Renal cortical epithelial cell (primary cell): Measurements from ENCODE around the gene EXOC1. TPM values are rescaled to one million over a fixed set of nuclear protein-coding genes. Genes with fewer than 3 reads are reported as not detected.

ENCODE experiments used
- DNase-seq: peaks from one replicate; pipeline ENCODE4 v3.0.0-alpha.2; 2011; ENCODE audit warnings: low read depth
- total RNA-seq: library from RNA; depleted of rRNA; stranded (reverse); fragments of >200 nt; gene quantifications from 2 replicates; pipeline ENCODE4 v1.2.3, GENCODE V29; 2014

The EXOC1 gene
- total RNA-seq, 1 donor from 2014 or later: 62.6 TPM

GRCh38 chr4:55851885-55852284 lies 1.6 kb upstream of the EXOC1 start:
- DNase-seq: peak; percentile 23

GRCh38 chr4:55854129-55854528 lies 681 bp downstream of the EXOC1 start:
- no peak for DNase-seq

DNA sequence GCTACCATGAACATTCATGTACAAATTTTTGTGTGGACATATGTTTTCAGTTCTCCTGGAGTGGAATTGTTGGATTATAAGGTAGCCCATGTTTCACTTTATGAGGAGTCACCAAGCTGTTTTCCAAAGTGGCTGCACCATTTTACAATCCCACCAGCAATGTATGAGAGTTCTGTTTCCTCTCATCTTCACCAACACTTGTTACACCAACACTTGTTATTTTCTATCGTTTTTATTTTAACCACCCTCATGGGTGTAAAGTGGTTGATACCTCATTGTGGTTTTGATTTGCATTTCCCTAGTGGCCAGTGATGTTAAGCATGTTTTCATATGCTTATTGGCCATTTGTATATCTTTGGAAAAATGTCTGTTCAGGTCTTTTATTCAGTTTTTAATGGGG lies 4.1 kb downstream of the EXOC1 start:
- no peak for DNase-seq

- no peak for DNase-seq
Observed at GRCh38 chr4:55859711-55860110, 6.3 kb downstream of the EXOC1 start.

DNA sequence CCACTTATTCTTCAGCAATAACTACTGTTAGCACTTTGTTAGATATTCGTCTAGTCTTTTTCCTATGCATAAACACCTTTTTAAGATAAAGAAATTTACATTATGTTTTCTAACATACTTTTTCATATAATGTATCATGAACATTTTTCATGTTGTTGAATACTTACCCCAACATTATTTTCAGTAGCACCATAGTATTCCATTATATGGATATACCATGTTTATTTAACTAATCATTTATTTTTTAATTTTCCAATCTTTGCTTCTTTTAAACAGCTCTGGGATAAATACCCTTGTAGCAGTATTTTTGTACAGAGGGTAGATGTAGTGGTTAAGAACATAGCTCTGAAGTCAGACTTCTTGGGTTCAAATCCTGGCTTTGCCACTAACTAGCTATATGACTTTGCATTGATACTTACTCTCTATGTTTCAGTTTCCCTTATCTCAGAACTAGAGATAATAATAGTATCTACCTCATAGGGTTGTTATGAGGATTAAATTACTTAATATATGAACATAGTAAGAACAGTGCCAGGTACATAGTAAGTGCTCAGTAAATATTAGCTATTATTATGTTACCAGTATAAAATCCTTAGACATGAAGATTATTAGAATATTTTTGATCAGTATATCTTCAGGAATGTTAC lies 11.3 kb downstream of the EXOC1 start:
- no peak for DNase-seq

- peak; percentile 75 for DNase-seq
Observed at GRCh38 chr4:55865228-55865806, 11.9 kb downstream of the EXOC1 start.

DNA sequence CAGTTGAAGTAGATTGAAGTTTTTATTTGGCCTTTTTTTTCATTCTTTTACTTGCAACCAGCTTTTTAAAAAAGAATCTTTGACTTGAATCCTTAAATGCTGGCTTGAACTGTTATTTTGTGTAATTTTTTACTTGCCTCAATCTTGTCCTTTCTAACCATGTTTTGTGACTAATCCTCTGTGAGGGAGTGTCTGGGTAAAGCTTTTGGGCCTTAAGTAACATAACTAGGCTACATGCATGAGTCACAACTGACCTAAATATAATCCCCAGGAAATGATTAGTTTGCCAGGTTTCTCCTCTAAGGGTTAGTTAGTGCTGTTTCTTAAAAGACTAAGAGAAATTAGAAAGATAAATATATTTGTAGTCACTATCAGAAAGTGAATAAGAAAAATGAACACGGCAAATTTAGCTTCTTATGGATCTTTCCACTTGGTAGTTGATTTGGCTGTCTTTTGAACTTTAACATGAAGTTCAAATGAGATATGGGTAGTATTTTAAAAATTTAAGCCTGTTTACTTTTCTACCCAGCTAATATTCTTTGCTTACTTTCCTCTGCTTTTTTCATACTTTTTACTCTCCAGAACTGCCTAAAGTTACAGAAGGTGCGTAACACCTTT lies 13.0 kb downstream of the EXOC1 start:
- DNase-seq: peak; percentile 96

- peak; percentile 77 for DNase-seq
Observed at GRCh38 chr4:55866973-55867574, 13.6 kb downstream of the EXOC1 start.

DNA sequence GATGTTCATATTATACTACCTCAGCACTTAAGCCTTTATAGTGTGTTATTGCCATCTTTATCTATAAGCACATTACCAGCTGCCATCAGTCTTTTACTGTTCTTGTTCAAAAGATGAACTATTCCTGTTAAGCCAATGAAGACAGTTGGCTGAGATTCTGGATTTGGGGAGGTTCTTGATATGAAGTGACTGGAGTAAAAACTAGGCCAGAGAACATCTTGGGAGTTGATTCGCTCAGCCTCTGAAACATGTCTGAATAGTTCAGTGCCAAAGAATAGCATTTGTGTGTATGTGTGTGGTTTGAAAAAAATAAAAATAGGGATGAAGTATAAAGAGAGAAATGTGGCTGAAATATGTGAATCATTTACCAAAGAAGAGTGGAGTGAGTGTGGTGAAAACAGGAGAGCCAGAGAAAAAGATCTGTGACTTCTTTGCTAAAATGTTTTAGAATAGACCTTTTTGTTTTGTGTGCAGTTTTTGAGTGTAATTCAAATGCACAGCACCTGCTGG lies 15.2 kb downstream of the EXOC1 start:
- DNase-seq: peak; percentile 7

GRCh38 chr4:55871299-55871800 lies 17.9 kb downstream of the EXOC1 start:
- DNase-seq: no peak

DNA sequence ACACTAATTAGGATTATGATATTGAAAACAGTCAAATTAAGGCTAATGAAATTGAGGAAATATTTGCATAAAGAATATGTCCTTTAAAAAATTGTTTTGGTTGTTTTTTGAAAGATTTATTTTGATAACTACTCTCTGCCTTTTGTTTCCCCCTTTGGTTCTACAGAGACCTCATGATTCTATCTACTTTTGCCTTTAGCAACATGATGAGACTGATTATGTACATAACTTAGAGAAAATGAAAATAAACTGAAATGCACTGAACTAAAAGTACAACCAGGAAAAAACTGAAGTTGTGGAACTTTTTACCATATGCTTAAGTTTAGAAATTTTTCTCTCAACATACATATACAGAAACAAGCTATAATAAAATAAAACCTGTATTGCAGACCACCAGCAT lies 21.4 kb downstream of the EXOC1 start:
- DNase-seq: no peak

- DNase-seq: no peak
Observed at GRCh38 chr4:55876387-55876786, 22.9 kb downstream of the EXOC1 start.

- no peak for DNase-seq
Observed at GRCh38 chr4:55879224-55879623, 25.8 kb downstream of the EXOC1 start.

DNA sequence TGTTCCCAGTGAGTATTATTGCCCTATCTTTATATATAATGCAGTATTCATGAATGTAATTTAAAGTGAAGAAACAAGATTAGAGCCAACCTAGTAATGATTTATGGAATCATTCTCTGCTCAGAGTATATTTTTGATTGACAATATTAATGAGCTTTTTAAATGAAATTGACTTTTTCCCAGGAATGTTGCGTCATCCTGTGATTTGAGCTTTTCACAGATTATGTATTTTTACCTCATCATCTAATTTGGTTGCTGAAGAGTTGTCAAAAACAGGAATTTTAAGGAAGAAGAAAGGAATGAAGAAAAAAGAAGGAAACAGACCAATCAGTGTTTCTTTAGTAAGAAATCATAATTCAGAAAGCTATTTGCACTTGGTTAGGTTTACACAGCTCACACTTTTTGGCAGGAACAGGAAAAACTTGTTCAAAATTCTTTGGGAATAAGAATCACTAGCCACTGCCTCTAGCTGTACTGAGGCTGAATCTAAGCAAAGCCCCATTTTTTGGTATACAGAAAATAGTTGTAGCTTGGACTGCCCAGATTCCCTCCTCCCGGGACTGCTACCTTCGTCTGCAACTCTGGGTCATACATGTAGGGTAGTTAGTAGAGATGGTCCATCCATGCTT lies 27.3 kb downstream of the EXOC1 start:
- DNase-seq: no peak

GRCh38 chr4:55884093-55884850 lies 30.8 kb downstream of the EXOC1 start:
- DNase-seq: no peak

DNA sequence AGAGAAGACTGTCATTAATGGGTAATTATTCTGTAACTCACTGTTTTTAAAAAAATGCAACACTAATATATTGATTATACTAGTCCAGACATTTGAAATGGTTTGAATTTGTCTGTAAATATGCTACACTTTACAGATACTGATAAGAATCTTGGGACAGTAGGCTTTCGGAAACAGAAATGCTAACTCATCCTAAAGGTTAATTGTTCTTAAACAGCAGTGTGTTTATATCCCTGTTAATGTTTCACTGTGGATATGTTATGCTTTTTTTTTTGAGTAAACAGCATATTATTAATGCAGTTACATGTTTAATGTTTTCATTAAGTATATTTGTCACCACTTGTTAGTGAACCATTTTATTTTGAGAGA lies 31.4 kb downstream of the EXOC1 start:
- no peak for DNase-seq

GRCh38 chr4:55887594-55887993 lies 34.1 kb downstream of the EXOC1 start:
- DNase-seq: no peak

- DNase-seq: no peak
Observed at GRCh38 chr4:55892156-55892555, 38.7 kb downstream of the EXOC1 start.

DNA sequence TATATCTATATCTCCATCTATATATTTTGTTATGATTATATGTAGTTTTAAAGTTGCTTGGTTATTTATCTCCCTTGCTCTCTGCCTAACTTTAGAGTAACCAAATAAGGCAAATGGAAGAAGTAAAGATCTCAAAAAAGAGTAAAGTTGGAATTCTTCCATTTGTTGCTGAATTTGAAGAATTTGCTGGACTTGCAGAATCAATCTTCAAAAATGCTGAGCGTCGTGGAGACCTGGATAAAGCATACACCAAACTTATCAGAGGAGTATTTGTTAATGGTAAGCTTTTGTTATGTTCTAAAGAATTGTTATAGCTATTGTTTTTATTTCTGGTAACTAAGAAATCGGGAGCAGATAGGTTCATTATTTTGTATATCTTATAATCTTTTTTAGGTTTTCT lies 43.2 kb downstream of the EXOC1 start:
- DNase-seq: no peak

DNA sequence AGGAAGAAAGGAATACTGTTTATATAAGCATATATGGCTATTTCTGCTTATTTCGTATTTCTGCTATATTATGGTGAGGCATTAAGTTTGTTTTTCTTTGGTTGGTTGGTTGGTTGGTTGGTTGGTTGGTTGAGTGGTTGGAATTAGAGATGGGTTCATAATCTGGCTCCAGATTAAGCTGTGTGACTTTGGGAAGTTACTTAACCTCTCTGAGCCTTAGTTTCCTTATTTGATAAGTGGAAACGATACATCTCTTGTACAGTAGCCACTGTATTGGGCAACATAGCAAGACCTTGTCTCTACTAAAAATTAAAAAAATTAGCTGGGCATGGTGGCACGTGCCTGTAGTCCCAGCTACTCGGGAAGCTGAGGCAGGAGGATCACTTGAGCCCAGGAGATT lies 49.2 kb downstream of the EXOC1 start:
- DNase-seq: no peak

DNA sequence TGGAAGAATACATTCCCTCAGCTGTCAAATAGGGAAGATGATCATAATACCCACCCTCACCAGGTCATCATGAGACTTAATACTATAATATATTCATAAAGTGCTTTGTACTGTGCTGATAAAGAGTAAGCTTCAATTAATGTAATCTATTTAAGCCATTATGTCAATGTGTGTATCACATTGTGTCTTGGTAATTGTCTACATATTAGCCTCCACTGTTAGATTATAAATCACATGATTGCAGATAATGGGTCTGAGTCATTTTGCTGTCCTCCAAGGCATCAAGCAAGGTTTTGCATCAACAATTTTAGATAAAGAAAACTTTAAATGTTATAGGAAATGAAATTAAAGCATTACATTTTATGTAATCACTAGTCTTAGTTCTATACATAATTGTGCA lies 50.1 kb downstream of the EXOC1 start:
- DNase-seq: no peak

DNA sequence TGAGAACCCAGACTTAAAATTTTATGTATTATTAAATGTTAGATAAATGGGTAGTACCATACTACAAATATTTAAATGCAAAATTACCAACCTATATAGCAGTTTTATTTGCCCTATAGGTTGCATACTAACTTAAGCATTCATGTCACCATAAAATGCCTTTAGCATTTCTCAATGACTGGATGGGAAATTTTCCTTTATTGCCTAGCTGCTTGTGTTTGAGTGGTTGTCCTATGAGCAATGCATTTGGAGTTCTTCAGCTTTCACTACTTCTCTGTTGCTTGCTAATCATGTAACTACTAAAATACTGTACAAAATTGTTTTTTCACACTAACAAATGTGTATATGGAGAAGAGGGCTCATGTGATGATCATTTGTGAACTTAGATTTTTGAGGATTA lies 51.1 kb downstream of the EXOC1 start:
- no peak for DNase-seq
